Measurements from ENCODE around the gene ULK2. TPM values are rescaled to one million over a fixed set of nuclear protein-coding genes. Genes with fewer than 3 reads are reported as not detected.

Gene ULK2
- total RNA-seq, 4 donors from 2014 or later: 15.4 to 35.0 (median 26.9) TPM

GRCh38 chr17:19791918-19792550, 75.7 kb downstream of the ULK2 start:
- Histone ChIP-seq H3K4me1 (no peaks in the 10 kb centered on the region), H3K4me3 (no peak overlapping the region), H3K9me3 (no peaks in the 10 kb centered on the region), H3K27me3 (no peaks in the 10 kb centered on the region), H3K27ac (no peak overlapping the region), H3K36me3 (no peaks in the 10 kb centered on the region)
- TF ChIP-seq POLR2A (IDR thresholded peaks at IDR 0.05) (no peak), CTCF (IDR thresholded peaks at IDR 0.05) (no peak)
- no peak for DNase-seq
- intact Hi-C loops (cut with DNase I; ENCODE audit: low total_unique reads): no loop called here

- Histone ChIP-seq H3K36me3 (no peaks in the 10 kb centered on the region), H3K9me3 (no peaks in the 10 kb centered on the region), H3K4me3 (no peak overlapping the region), H3K27ac (no peak overlapping the region), H3K27me3 (no peaks in the 10 kb centered on the region), H3K4me1 (no peaks in the 10 kb centered on the region)
- intact Hi-C loops (cut with DNase I; ENCODE audit: low total_unique reads): no loop called here
- TF ChIP-seq CTCF (IDR thresholded peaks at IDR 0.05) (no peak), POLR2A (IDR thresholded peaks at IDR 0.05) (no peak)
- DNase-seq: no peak
These were observed 79.9 kb downstream of the ULK2 start for GRCh38 chr17:19787733-19788357.

GRCh38 chr17:19785854-19786253, 81.9 kb downstream of the ULK2 start:
- Histone ChIP-seq H3K9me3 (no peaks in the 10 kb centered on the region), H3K27ac (no peak overlapping the region), H3K36me3 (no peaks in the 10 kb centered on the region), H3K4me3 (no peak overlapping the region), H3K4me1 (no peaks in the 10 kb centered on the region), H3K27me3 (no peaks in the 10 kb centered on the region)
- intact Hi-C loops (cut with DNase I; ENCODE audit: low total_unique reads): no loop called here
- no peak for DNase-seq
- no peak for TF ChIP-seq CTCF (IDR thresholded peaks at IDR 0.05)
- no peak for TF ChIP-seq POLR2A (IDR thresholded peaks at IDR 0.05)

GRCh38 chr17:19781488-19782458, 86.0 kb downstream of the ULK2 start:
- Histone ChIP-seq H3K4me3 (no peak overlapping the region), H3K36me3 (no peaks in the 10 kb centered on the region), H3K27me3 (no peaks in the 10 kb centered on the region), H3K9me3 (no peaks in the 10 kb centered on the region), H3K4me1 (no peaks in the 10 kb centered on the region), H3K27ac (no peak overlapping the region)
- TF ChIP-seq POLR2A (IDR thresholded peaks at IDR 0.05): no peak
- TF ChIP-seq CTCF (IDR thresholded peaks at IDR 0.05): no peak
- intact Hi-C loops (cut with DNase I; ENCODE audit: low total_unique reads): no loop called here
- DNase-seq: no peak

- Histone ChIP-seq H3K27me3 (no peaks in the 10 kb centered on the region), H3K27ac (no peak overlapping the region), H3K4me1 (no peaks in the 10 kb centered on the region), H3K4me3 (no peak overlapping the region), H3K9me3 (no peaks in the 10 kb centered on the region), H3K36me3 (no peaks in the 10 kb centered on the region)
- intact Hi-C loops (cut with DNase I; ENCODE audit: low total_unique reads): no loop called here
- DNase-seq: no peak
- TF ChIP-seq CTCF (IDR thresholded peaks at IDR 0.05): no peak
- TF ChIP-seq POLR2A (IDR thresholded peaks at IDR 0.05): no peak
These were observed 86.9 kb downstream of the ULK2 start for GRCh38 chr17:19780846-19781245.

Measured in uterus (tissue), 4 donors.